Body of pancreas (tissue), 4 donors: ENCODE data around the gene NCS1. TPM values are rescaled to one million over a fixed set of nuclear protein-coding genes. Genes with fewer than 3 reads are reported as not detected.

Source experiments
- ATAC-seq: fragments of 150-250 bp; one replicate; pipeline ENCODE4 v1.9.1; 2016
- DNase-seq, 4 donors: peaks; one replicate each; pipeline ENCODE4 v3.0.0-alpha.2; 2019
- H3K27ac ChIP-seq, 4 donors: fragments of 200-600 bp; sonication (generic); 1 replicate in 3 of 4; 2 replicates in 1 of 4; pipeline versions ENCODE4 v1.5.1 to v1.6.1; 2016 to 2019; ENCODE audit warnings: mild to moderate bottlenecking in 1 of 4, mixed read lengths in 1 of 4, moderate library complexity in 1 of 4
- H3K27me3 ChIP-seq, 2 donors: fragments of 200-600 bp; sonication (generic); one replicate each; pipeline ENCODE4 v1.6.0; 2016; ENCODE audit warnings: mild to moderate bottlenecking in 1 of 2
- H3K36me3 ChIP-seq, 2 donors: fragments of 200-600 bp; sonication (generic); replicated peaks in 1 of 2; 2 replicates each; pipeline ENCODE4 v1.5.1; 2016; ENCODE audit warnings: low read depth in 2 of 2; ENCODE audit not compliant: insufficient read depth in 1 of 2
- H3K4me1 ChIP-seq: fragments of 200-600 bp; sonication (generic); one replicate; pipeline ENCODE4 v1.6.0; 2016
- H3K4me3 ChIP-seq, 2 donors: fragments of 200-600 bp; sonication (generic); 1 replicate in 1 of 2; 2 replicates in 1 of 2; pipeline ENCODE4 v1.5.1; 2016 to 2019
- H3K9me3 ChIP-seq, 3 donors: fragments of 200-600 bp; sonication (generic); 1 replicate in 2 of 3; 2 replicates in 1 of 3; pipeline ENCODE4 v1.5.1; 2016
- POLR2A ChIP-seq, 3 donors: fragments of 450-650 bp; IDR thresholded peaks; one replicate each; pipeline ENCODE4 v1.6.1; 2016; ENCODE audit warnings: antibody characterized with exemption in 3 of 3, mild to moderate bottlenecking in 2 of 3
- WGBS, 2 donors: methylation state at CpG; one replicate each; pipeline ENCODE4 v1.1.5; 2017; 5-methylcytosine and 5-hydroxymethylcytosine counted together
- intact Hi-C: fragments of 100-400 bp; cut with DNase I; formaldehyde crosslinking; loops from one replicate; pipeline ENCODE4 v1.15.1; 2023
- total RNA-seq, 2 donors: library from RNA; depleted of rRNA; stranded (reverse); fragments of >200 nt; gene quantifications; one replicate each; pipeline ENCODE4 v1.1.0, GENCODE V29; 2016
- TF ChIP-seq, protein P1 (sequence below), 7 experiments: fragments of 450-650 bp in 4 of 7; fragments of 200-600 bp in 3 of 7; sonication (generic) in 3 of 7; IDR thresholded peaks; one replicate each; pipeline ENCODE4 v1.5.1; 2016 to 2019; ENCODE audit warnings: antibody characterized with exemption in 7 of 7

Gene NCS1
- total RNA-seq, 2 donors from 2014 or later, result 3.9 to 4.3 TPM

DNA sequence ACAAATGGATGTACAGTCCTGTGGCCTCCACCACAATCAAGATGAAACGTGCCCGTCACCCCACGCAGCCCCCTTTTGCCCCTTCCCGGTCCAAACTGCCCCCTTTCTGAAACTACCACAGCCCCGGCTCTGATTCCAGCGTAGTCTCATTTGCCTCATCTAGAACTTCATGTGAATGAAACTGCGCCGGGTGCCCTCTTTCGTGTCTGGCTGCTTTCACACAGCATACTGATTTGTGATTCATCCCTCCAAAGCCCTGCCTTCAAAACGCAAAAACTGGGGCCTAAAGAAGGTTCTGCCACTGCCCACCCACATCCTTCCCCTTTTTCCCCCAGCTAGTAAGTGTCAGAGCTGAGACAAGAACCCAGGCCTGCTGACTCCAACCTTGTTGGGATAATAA is 31.5 kb upstream of the NCS1 start:
- H3K27ac ChIP-seq, result no peak overlapping the region
- no peaks in the 10 kb centered on the region for H3K4me1 ChIP-seq
- no peaks in the 10 kb centered on the region for H3K36me3 ChIP-seq
- DNase-seq, result no peak
- no peak overlapping the region for H3K4me3 ChIP-seq
- no peaks in the 10 kb centered on the region for H3K27me3 ChIP-seq
- intact Hi-C loops, result no loop called here
- 69 to 79% methylated on average over 10 of the region's 10 CpGs for WGBS, 2 donors
- ATAC-seq, result no peak
- H3K9me3 ChIP-seq, result no peaks in the 10 kb centered on the region
- TF ChIP-seq, protein P1, sequence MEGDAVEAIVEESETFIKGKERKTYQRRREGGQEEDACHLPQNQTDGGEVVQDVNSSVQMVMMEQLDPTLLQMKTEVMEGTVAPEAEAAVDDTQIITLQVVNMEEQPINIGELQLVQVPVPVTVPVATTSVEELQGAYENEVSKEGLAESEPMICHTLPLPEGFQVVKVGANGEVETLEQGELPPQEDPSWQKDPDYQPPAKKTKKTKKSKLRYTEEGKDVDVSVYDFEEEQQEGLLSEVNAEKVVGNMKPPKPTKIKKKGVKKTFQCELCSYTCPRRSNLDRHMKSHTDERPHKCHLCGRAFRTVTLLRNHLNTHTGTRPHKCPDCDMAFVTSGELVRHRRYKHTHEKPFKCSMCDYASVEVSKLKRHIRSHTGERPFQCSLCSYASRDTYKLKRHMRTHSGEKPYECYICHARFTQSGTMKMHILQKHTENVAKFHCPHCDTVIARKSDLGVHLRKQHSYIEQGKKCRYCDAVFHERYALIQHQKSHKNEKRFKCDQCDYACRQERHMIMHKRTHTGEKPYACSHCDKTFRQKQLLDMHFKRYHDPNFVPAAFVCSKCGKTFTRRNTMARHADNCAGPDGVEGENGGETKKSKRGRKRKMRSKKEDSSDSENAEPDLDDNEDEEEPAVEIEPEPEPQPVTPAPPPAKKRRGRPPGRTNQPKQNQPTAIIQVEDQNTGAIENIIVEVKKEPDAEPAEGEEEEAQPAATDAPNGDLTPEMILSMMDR (IDR thresholded peaks at IDR 0.05), result no peak
- TF ChIP-seq POLR2A (IDR thresholded peaks at IDR 0.05), result no peak

DNA sequence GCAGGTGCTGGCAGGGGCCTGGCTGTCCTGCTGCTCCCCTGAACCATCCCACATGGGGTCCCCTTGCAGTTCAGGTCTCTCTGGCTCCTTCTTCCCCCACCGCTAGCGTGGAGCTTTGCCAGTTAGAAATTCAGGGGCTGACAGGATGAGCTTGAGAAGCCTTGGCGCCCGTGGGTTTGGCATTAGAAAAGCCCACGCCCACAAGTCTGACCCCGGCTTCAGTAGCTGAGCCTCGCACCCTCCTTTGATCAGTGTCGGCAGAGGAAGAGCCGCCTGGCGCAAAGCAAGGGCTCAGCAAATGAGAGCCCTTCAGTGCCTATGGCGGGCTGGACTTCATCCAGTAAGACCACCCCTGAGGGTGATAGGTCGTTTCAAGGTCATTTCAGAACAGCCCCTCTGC is 30.1 kb upstream of the NCS1 start:
- Histone ChIP-seq H3K27me3 (no peaks in the 10 kb centered on the region), H3K4me3 (no peak overlapping the region), H3K9me3 (no peaks in the 10 kb centered on the region), H3K4me1 (no peaks in the 10 kb centered on the region), H3K27ac (no peak overlapping the region), H3K36me3 (no peaks in the 10 kb centered on the region)
- intact Hi-C loops, result no loop called here
- DNase-seq, result no peak
- no peak for TF ChIP-seq POLR2A (IDR thresholded peaks at IDR 0.05)
- TF ChIP-seq, protein P1 (IDR thresholded peaks at IDR 0.05), result no peak
- no peak for ATAC-seq
- WGBS, 2 donors, result 57 to 66% methylated on average over 7 to 11 of the region's 12 CpGs

DNA sequence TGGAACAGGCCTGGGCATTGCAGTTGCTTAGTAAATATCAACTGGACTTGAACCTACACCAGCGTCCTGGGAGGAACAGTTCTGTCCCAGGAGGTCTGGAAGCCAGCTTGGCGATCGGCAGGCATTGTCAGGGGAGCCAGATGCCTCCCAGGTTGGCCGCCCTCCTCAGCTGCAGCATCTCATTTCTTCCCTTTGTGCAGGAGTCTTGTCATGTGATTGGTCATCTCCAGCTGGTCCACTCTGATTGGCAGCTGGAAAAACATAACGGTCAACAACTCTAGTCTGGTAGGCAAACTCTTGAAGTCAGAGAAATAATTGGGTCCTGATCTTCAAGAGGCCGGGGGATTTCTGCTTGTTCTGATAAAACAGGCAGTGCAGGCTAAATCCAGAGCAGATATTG is 29.6 kb upstream of the NCS1 start:
- no peaks in the 10 kb centered on the region for H3K9me3 ChIP-seq
- no peak for ATAC-seq
- intact Hi-C loops, result no loop called here
- DNase-seq, result no peak
- H3K27ac ChIP-seq, result no peak overlapping the region
- 60 to 69% methylated on average over 6 of the region's 6 CpGs for WGBS, 2 donors
- H3K36me3 ChIP-seq, result no peaks in the 10 kb centered on the region
- TF ChIP-seq, protein P1 (IDR thresholded peaks at IDR 0.05), result no peak
- TF ChIP-seq POLR2A (IDR thresholded peaks at IDR 0.05), result no peak
- H3K27me3 ChIP-seq, result no peaks in the 10 kb centered on the region
- no peaks in the 10 kb centered on the region for H3K4me1 ChIP-seq
- no peak overlapping the region for H3K4me3 ChIP-seq

DNA sequence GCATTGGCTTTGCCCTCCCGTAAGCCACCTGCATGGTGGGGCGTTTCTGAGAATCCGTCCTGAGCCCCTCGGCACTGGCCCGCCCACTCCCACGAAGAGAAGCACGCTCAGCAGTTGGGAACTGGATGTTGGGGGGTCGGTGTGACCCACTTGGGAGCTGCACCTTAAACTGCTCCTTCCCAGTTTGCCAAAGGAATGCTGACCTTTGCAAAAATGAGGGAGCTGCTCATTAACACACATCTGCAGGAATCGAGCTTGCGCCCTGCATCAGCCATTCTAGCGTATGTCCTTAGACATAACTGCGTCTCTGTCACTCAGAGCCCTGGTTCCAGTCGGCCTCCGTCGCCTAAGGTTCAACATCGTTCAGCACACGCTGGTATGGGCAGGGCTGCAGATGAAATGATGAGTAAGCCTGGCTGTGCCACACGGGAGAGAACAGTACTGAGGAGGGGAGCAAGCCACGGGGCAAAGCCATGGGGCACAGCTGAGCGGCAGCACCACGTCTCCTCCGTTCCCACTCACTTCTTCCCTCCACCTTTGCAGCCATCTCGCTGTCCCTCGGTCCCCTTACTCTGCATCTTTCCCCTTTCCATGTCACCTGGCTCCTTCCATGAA is 28.8 kb upstream of the NCS1 start:
- no peaks in the 10 kb centered on the region for H3K4me1 ChIP-seq
- H3K36me3 ChIP-seq, result no peaks in the 10 kb centered on the region
- intact Hi-C loops, result no loop called here
- DNase-seq (no peak), ATAC-seq (no peak)
- no peaks in the 10 kb centered on the region for H3K9me3 ChIP-seq
- no peak overlapping the region for H3K27ac ChIP-seq
- no peak overlapping the region for H3K4me3 ChIP-seq
- TF ChIP-seq POLR2A (IDR thresholded peaks at IDR 0.05), result no peak
- no peaks in the 10 kb centered on the region for H3K27me3 ChIP-seq
- WGBS, 2 donors, result 67 to 73% methylated on average over 16 to 24 of the region's 24 CpGs

DNA sequence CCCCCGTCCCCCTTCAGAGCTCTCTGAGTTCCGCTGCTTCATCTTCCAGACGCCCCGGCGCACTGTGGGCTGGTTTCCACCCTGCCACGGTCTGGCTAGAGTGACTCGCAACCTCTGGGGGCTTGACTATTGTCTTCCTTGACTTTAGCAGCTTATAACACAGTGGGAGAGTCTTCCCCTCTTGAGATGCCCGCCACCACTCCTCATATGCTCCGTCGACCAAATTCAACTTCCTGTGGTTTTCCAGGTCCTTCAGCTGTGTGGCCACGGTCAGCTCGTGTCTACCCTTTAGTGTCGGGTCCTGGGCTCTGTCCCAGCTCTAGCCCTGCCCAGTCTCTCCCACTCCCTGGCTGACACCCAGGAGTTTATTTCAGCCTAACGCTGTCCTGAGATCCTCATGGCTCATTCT is 28.2 kb upstream of the NCS1 start:
- intact Hi-C loops, result no loop called here
- TF ChIP-seq, protein P1 (IDR thresholded peaks at IDR 0.05), result no peak
- no peak for TF ChIP-seq POLR2A (IDR thresholded peaks at IDR 0.05)
- Histone ChIP-seq H3K9me3 (no peaks in the 10 kb centered on the region), H3K27me3 (no peaks in the 10 kb centered on the region), H3K27ac (no peak overlapping the region), H3K36me3 (no peaks in the 10 kb centered on the region), H3K4me3 (no peak overlapping the region), H3K4me1 (no peaks in the 10 kb centered on the region)
- ATAC-seq, result peak; percentile 30
- WGBS, 2 donors, result 47 to 48% methylated on average over 14 of the region's 14 CpGs
- DNase-seq, result peak in 1 of 4 donors; percentile 19
